DMS53 (cell line): ENCODE measurements around the gene OSBP2.
A peak's percentile ranks its signal among the peaks of the same experiment; 100 is the strongest.

Experiments
- DNase-seq: peaks from one replicate; lab custom pipeline; 2025; lab: John Stamatoyannopoulos, UW

OSBP2 gene

DNA sequence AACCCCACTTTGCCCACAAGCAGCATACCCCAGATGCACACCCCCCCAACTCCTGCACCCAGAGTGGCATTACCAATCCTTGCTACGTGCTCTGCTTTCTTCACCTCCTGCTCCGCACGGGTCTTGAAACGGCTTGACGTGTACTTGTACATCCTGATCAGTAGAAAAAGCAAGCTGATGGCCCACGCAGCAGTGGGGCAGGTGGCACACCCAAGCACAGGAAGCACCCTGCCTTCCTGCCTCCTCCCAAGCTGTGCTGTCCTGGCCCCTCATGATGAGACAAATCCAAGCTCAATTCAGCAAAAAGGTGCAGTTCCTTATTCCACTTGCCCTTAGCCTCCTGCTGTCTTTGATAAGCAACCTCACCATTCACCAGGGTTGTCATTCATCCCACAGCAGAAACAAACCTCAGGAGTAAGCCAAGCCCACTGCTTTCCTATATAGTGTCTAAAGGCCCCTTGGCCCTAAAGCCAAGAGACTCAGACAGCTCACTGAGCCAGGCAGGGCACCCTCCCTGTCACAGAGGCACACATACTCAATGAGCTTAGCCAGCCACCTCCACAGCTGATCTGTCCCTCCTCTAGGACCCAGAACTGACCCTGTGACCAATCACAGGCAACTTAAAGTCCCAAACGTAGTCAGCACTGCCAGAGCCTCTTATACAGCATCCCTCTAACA lies 246.2 kb downstream of the OSBP2 start:
- DNase-seq, result no peak

DNA sequence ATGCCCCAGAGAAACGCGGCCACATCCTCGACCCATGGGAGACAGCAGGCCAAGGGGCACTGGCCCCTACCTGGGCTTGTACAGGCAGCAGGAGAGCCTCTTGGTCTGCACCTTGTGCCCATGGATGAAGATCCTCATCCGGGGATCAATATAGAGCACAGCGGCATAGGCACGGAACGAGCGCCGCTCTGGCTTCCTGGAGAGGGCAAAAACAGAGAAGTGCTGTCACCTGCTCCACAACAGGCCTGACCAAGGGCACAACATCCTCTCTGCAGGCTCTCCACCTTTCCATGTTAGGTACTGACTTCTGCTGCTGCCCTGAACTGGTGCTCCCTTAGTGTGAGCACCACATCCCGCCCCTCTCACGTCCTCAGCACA lies 246.7 kb downstream of the OSBP2 start:
- no peak for DNase-seq

DNA sequence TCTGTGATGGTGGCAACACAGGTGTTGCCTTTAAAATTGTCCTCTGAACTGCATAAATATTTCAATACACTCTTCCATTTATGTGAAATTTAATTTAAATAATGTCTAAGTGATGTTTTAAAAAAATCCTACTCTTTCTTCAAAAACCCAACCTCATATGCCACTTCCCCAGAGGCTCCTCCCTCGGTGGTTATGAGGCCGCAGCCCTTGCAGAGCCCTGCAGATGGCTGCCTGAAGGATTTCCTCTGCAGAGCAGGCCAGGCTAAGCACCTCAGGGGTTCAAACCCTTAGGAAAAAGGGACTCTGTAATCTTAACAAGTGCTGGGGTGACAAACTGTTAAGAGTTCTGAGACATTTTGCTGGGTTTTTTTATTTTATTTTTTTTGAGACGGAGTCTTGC lies 248.7 kb downstream of the OSBP2 start:
- DNase-seq, result no peak

DNA sequence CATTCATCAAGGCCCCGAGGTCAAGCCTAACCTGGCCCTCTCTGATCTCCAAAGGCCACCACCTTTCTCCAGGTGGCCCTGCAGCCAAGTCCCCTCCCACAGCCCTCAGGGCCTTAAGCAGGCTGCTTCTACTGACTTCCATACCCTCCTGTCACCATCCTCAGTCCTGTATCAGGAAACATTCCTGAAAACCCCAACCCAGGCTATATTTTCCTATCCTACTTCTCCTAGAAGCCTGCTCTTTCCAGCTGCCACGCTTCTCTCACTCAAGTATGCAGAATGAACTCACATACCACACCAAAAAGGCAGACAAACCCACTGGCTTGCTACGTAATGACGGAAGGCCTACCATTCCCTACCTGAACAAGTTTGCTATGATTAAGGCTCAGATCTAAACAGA lies 250.3 kb downstream of the OSBP2 start:
- no peak for DNase-seq

DNA sequence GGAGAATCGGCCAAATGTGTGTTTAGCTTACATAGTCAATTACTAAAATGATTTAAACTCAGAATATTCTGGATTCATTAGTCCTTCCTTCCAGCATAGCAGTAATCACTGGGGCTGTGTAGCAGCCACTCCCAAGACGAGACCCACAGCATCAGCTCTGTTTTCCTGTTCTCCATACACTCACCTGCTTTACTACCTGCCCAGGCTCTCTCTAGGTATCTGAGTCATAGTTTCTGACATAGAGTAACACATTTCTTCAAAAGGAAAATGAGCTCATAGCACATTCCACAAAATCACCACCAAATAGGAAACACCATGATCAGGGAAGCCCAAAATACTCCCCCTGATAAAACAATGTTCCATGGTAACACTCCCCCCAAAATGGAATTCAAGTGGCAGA lies 251.0 kb downstream of the OSBP2 start:
- no peak for DNase-seq

DNA sequence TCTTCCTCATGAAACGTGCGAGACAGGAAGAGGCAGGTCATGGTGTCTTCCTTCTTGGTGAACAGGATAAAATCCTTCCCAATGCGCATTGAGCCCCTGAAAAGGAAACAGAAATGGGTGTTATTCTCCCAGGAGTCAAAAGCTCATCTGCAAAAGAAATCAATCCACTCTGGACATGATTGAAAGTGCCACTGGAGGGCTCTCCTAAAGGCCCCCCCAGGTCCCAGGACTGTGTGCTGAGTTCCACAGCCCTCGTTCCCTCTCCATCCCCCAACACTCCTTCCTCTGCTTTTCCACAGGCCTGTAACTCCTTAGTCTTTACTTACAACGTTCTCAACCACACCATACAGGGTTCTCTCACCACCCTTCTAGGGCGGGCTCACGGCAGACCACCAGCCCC lies 251.7 kb downstream of the OSBP2 start:
- DNase-seq, result no peak

DNA sequence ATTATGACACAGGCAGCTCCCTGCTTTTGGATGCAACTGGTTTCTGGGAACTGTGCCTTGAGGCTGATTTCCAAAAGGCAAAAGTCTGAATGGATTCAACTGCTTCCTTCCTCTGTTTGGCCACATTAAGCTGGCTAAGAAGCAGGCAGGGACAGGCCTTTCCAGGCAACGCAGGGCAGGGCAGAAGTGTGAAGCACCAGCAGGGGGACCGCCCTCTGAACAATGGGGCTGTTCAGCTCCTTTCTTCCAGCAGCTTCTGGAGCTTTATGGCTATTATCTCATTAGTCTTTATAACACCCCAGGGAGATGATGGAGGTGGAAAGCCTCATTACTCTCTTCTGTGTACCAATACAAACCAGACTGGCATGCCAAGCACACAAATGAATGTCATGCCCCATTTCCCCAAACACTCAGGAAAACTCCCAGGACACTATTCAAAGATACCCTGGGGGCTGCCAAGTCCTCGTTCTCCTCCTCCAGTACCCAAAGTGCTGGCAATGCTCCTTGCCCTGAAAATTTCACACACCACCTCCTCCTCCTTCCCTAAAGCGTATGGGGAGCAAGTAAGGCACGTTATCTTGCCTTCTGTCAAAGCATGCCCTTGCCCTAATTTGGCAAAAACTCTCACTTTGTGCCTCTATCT lies 252.6 kb downstream of the OSBP2 start:
- no peak for DNase-seq

DNA sequence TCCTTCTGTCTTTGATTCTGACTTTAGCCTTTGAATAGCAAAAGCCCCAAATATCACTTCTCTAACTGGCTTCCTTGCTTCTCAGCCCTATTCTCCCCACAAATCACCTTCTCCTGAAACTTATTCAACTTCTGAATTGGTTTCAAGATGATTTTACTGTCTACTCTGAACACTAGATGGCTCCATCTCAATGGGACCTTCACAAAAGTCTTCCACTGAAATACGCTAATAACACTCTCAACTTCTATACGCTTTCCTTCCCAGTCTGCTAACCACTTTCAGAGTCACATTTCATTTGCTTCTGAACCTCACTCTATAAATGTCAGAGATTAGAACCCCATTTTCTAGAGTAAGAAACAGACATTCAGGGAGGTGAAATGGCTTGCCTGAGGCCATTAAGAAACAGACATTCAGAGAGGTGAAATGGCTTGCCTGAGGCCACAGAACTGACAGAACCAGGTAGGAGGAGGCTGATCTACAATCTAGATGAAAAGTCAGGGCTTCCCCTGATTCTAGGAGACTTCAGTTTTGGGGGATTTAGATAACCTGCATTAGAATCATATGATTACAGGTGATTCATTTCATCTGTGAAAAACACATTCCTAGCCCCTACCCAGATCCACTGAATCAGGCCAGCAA lies 253.3 kb downstream of the OSBP2 start:
- DNase-seq, result peak; percentile 5

DNA sequence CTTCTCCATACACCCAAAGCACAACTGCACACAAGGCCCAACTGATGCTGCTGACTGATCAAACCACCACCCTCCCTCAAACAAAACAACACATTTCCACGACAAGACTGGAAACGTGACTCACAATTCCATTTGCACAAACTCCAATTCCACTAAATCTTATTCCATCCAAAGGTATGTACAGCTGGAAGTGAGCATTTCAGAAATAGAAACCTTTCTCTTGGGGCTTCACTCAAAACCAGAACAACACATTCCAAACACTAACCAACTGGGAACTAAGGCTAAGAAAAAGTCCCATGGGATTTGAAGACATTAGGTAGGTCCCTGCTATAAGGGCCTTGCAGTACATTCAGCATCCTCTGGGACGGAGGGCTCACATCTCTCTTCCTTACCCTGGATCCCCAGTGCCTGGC lies 254.3 kb downstream of the OSBP2 start:
- peak; percentile 1 for DNase-seq

DNA sequence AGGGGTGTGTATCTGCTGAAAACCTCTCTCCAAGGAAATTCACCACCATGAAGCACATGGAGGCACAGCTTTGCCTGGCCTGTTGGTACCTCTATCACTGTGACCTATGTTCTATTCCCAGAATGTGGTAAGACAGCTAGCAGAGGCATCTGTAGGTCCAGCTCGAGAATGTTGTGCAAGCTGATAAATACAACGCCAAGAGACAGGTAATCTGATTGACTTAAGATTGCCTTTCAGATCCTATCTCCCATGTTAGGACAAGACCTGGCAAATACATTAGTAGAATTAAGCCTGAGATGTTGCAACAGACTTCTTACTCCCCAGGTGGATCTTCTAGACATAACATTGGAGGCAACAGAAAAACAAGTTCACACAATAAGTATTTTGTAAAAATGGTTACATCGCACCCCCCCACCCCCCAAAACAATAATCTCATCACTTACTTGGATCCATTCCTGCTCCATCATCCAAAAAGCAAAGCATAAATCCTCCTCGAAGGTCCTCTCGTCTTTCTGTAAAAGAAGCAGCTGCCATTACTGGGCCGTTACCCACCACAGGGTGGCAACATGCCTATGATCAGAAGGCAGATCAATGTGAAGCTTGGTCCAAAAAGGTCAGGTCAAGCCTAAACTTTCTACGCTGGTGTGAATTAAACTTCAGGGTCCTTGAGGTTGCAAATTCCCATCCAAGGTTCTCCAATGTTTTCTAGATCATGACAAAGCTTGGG lies 255.4 kb downstream of the OSBP2 start:
- no peak for DNase-seq

DNA sequence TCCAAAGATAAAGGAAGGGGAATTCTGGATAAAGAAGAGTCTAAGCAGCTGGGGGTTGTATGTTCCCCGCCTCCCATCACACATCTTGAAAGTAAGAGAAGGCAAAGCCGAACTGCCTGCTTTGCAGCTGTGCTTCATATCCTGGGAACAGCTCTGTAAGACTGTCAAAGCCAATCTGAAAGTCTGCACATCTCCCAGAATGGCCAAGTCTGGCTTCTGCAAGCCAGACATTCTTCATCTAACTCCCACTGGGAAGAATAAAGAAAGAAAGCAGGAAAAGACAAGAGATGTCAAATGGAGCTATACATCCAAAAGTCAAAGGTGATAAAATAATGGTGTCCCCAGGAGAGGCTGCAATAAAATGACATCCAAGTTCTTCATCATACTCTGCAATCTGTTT lies 258.5 kb downstream of the OSBP2 start:
- no peak for DNase-seq

DNA sequence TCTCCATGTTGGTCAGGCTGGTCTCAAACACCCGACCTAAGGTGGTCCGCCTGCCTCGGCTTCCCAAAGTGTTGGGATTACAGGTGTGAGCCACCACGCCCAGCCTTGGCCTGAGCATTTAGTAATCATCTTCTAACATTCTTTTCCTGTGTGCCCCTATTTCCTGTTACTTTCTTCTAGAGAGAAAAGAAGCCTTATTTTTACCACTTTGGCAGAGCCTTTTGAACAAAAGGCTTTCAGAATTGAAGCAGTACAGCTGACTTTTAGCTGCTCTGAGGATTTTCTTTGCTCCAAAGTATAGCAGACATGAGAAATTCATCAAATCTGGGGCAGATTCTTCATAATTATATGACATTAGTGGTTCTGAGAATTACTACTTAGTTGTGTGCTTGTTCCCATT lies 260.5 kb downstream of the OSBP2 start:
- no peak for DNase-seq
